Transverse colon (tissue), 4 donors: ENCODE data around the gene CYP3A7. TPM values are rescaled to one million over a fixed set of nuclear protein-coding genes. Genes with fewer than 3 reads are reported as not detected.
"Not testable (repeated sequence)": the region's sequence is repeated elsewhere in the genome, so short reads cannot be mapped to it uniquely, and the experiment has no call there.

ENCODE experiments used
- DNase-seq: peaks from one replicate; pipeline ENCODE4 v3.0.0-alpha.2; 2019
- H3K27ac ChIP-seq, 4 donors: fragments of 200-600 bp; sonication (generic); 2 replicates each; pipeline ENCODE4 v1.5.1; 2016 to 2018; ENCODE audit warnings: inconsistent platforms in 4 of 4
- H3K27me3 ChIP-seq: fragments of 200-600 bp; sonication (generic); 2 replicates; pipeline ENCODE4 v1.5.1; 2017; ENCODE audit warnings: inconsistent platforms
- H3K36me3 ChIP-seq, 4 donors: fragments of 200-600 bp; sonication (generic); 2 replicates each; pipeline ENCODE4 v1.5.1; 2017 to 2019; ENCODE audit warnings: inconsistent platforms in 4 of 4
- H3K4me1 ChIP-seq, 4 donors: fragments of 200-600 bp; sonication (generic); 2 replicates each; pipeline ENCODE4 v1.5.1; 2017 to 2020; ENCODE audit warnings: inconsistent platforms in 4 of 4
- H3K4me3 ChIP-seq, 4 donors: fragments of 200-600 bp; sonication (generic); 1 replicate in 1 of 4; 2 replicates in 3 of 4; pipeline versions ENCODE4 v1.5.1 to v1.6.1; 2017 to 2019; ENCODE audit warnings: inconsistent platforms in 4 of 4
- H3K9me3 ChIP-seq, 2 donors: fragments of 200-600 bp; sonication (generic); 2 replicates each; pipeline ENCODE4 v1.5.1; 2017 to 2019; ENCODE audit warnings: inconsistent platforms in 2 of 2
- CTCF ChIP-seq, 5 experiments: fragments of 200-600 bp in 3 of 5; fragments of 450-650 bp in 2 of 5; sonication (generic) in 3 of 5; IDR thresholded peaks; 1 replicate in 2 of 5; 2 replicates in 3 of 5; pipeline ENCODE4 v1.5.1; 2016 to 2017; ENCODE audit warnings: antibody characterized with exemption in 5 of 5, inconsistent platforms in 3 of 5, mild to moderate bottlenecking in 2 of 5, moderate library complexity in 1 of 5
- EP300 ChIP-seq: sonication (generic); formaldehyde crosslinking; IDR thresholded peaks from one replicate; pipeline ENCODE4 v1.6.1; 2017; ENCODE audit warnings: antibody characterized with exemption, low read depth
- POLR2A ChIP-seq: fragments of 450-650 bp; IDR thresholded peaks from one replicate; pipeline ENCODE4 v1.6.1; 2016; ENCODE audit warnings: antibody characterized with exemption, mild to moderate bottlenecking, moderate library complexity
- POLR2AphosphoS5 ChIP-seq, 3 donors: sonication (generic); formaldehyde crosslinking; IDR thresholded peaks; one replicate each; pipeline ENCODE4 v1.6.1; 2016; ENCODE audit warnings: antibody characterized with exemption in 3 of 3
- WGBS, 2 donors: methylation state at CpG; one replicate each; pipeline ENCODE4 v1.1.5; 2018; ENCODE audit warnings: low coverage in 1 of 2; 5-methylcytosine and 5-hydroxymethylcytosine counted together
- in situ Hi-C, 4 donors: fragments of 200-750 bp; cut with MboI; loops; one replicate each; pipeline versions ENCODE4 v1.15.0 to v1.15.1; 2017; ENCODE audit warnings: low sequenced_read_pairs in 3 of 4, low pct_ligation_motif_present in 1 of 4, low pct_unique_long_range_greater_than_20kb in 1 of 4
- intact Hi-C: fragments of 100-400 bp; cut with DNase I; formaldehyde crosslinking; loops from one replicate; pipeline ENCODE4 v1.15.1; 2023; ENCODE audit warnings: low total_unique reads
- total RNA-seq, 4 donors: library from RNA; depleted of rRNA; stranded (reverse); fragments of >200 nt; gene quantifications; one replicate each; pipeline ENCODE4 v1.1.0, GENCODE V29; 2016

Gene CYP3A7
- total RNA-seq, 4 donors from 2014 or later: 0.95 to 3.0 (median 0.96) TPM; not detected in 1

DNA sequence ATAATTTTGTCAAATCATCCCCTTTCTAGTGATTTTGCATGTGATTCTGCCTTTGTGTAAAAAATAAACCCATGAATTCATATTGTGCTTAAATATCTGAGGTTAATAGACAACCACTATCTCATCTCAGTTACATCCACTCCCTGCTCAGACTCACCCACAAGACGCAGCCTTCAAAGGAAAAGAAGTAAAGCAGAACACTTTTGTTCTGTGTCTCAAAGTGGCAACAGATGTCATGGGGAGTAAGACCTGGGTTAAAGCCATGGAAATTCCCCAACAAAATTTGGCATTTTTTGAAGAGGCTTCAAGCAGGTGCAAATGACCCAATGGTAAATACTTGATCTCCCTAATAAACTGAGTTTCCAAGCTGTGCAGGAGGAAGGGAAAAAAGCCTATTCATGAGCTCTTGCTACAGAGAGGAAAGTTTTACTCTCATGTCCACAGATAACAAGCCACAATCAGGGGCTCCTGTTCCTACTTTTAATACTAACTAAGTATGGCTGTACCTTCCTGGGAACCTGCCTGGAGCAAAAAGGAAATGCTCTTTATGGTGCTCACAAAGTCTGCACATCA lies 4.7 kb downstream of the CYP3A7 start:
- Histone ChIP-seq H3K4me3 (no peak overlapping the region), H3K36me3 (no peaks in the 10 kb centered on the region), H3K9me3 (no peaks in the 10 kb centered on the region), H3K4me1 (no peaks in the 10 kb centered on the region), H3K27ac (no peak overlapping the region), H3K27me3 (no peaks in the 10 kb centered on the region)
- in situ Hi-C loops (no loop called here), intact Hi-C loops (no loop called here)
- no peak for DNase-seq
- no peak for TF ChIP-seq POLR2A
- TF ChIP-seq POLR2AphosphoS5 (IDR thresholded peaks at IDR 0.05): no peak
- no peak for TF ChIP-seq EP300
- TF ChIP-seq CTCF (IDR thresholded peaks at IDR 0.05): no peak
- WGBS, 2 donors: 71 to 74% methylated on average over 1 of the region's 1 CpG

DNA sequence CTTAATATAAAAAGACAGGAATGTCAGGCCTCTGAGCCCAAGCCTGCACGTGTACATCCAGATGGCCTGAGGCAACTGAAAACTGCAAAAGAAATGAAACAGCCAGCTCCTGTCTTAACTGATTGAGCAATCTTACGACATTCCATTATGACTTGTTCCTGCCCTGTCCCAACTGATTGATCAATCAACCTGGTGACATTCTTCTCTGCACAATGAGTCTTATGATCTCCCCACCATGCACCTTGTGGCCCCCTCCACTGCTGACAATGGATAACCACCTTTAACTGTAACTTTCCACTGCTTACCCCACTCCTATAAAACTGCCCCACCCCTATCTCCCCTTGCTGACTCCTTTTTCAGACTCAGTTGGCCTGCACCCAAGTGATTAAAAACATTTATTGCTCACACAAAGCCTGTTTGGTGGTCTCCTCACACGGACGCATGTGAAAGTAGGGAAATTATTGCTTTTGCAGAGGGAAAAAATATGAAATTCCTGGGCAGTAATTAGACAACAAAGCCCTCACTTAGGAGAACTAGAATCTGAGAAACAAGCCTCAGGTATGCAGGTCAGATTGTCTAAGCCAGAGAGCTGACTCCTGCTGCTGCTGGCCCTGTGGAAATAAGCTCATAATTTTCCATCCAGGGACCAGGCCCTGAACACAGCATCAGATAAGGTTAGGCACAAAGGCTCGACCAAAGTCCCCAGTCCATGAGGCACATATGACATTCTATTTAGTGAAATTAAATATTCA lies 5.3 kb downstream of the CYP3A7 start:
- Histone ChIP-seq H3K36me3 (no peaks in the 10 kb centered on the region), H3K4me3 (no peak overlapping the region), H3K4me1 (no peaks in the 10 kb centered on the region), H3K27ac (no peak overlapping the region), H3K27me3 (no peaks in the 10 kb centered on the region), H3K9me3 (no peaks in the 10 kb centered on the region)
- no peak for TF ChIP-seq POLR2A
- intact Hi-C loops (no loop called here), in situ Hi-C loops (no loop called here)
- DNase-seq: no peak
- WGBS, 2 donors: 17 to 60% methylated on average over 1 to 5 of the region's 5 CpGs

GRCh38 chr7:99728615-99729014 lies 6.4 kb downstream of the CYP3A7 start:
- Histone ChIP-seq H3K27me3 (no peaks in the 10 kb centered on the region), H3K9me3 (no peaks in the 10 kb centered on the region), H3K36me3 (no peaks in the 10 kb centered on the region), H3K4me1 (no peaks in the 10 kb centered on the region), H3K4me3 (no peak overlapping the region), H3K27ac (no peak overlapping the region)
- WGBS, 2 donors: 98% methylated on average over 2 of the region's 2 CpGs; no CpG with 5 or more reads in 1 of the 2 donors
- no peak for DNase-seq
- TF ChIP-seq CTCF (IDR thresholded peaks at IDR 0.05): no peak
- no peak for TF ChIP-seq POLR2AphosphoS5 (IDR thresholded peaks at IDR 0.05)
- TF ChIP-seq POLR2A: no peak
- TF ChIP-seq EP300: no peak
- intact Hi-C loops (no loop called here), in situ Hi-C loops (no loop called here)

DNA sequence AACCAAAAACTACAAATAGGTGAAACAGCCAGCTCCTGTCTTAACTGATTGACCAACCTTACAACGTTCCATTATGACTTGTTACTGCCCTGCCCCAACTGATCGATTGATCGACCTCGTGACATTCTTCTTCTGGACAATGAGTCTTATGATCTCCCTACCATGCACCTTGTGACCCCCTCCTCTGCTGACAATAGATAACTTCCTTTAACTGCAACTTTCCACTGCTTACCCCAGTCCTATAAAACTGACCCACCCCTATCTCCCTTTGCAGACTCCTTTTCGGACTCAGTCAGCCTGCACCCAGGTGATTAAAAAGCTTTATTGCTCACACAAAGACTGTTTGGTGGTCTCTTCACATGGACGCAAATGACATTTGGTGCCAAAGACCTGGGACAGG lies 11.8 kb downstream of the CYP3A7 start:
- H3K4me1 ChIP-seq: peaks cover 3 to 14% (median 8%) of the 10 kb centered on the region in 4 donors
- intact Hi-C loops, in situ Hi-C loops, H3K36me3 ChIP-seq, H3K4me3 ChIP-seq, H3K27me3 ChIP-seq, H3K9me3 ChIP-seq, DNase-seq, H3K27ac ChIP-seq: not testable (repeated sequence)
- 93% methylated on average over 6 of the region's 6 CpGs for WGBS, 2 donors

DNA sequence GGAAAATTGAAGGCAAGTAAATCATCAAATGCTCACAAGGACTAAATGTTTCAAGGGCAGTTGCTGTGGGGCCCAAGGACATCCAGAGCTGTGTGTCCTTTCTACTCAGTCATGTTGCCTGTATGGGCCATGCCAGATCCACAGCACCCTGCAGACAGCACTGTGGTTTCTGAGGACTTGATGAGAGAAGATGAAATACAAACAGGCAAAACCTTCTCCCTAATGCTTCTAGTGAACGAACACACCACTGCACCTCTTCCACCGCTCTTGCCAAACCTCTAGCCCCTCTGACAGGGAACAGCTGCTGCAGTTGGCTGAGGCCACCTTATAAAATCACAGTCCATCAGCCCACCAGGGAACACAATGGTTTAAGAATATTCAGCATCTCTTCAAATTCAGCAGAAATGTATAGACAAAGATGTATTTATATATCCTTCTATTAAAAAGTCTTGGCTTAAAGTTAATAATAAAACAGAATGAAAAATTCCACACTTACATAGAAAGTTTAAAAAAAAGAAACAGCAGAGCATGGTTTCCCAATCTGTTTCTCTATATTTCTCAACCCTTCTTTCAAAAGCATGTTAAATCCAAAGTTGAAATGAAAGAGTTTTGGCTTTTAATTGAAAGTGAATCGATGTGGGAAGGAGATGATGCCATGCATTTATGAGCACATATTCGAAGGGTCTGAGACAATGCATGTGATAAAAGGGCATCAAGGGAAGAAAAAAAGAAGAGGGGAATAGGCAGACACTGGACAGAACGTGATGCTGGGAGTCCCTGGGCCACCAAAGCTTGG lies 14.0 kb downstream of the CYP3A7 start:
- 74 to 77% methylated on average over 4 to 5 of the region's 5 CpGs for whole genome bisulfite sequencing, 2 donors
- H3K4me3 ChIP-seq: no peak overlapping the region
- no peak for DNase-seq

More for the DNA sequence above, 14.0 kb downstream of the CYP3A7 start:
- Histone ChIP-seq H3K27me3 (no peaks in the 10 kb centered on the region), H3K9me3 (no peaks in the 10 kb centered on the region), H3K27ac (peak overlapping the region; percentile 21 to 59 (median 47)), H3K4me1 (peaks cover 3 to 14% (median 8%) of the 10 kb centered on the region in 4 donors), H3K36me3 (no peaks in the 10 kb centered on the region)
- in situ Hi-C loops: no loop called here
- intact Hi-C loops: no loop called here
- TF ChIP-seq POLR2AphosphoS5 (IDR thresholded peaks at IDR 0.05) (no peak), EP300 (no peak)
